Stimulated activated CD8-positive, alpha-beta memory T cell treated with anti-CD3 and anti-CD28 coated beads, Interleukin-15, amount 100 ng/mL, for 1 hour (primary cell): ENCODE measurements around the gene PSMB7.

Experiments used
- DNase-seq: peaks from one replicate; pipeline ENCODE4 v3.0.0-alpha.2; 2020; ENCODE audit warnings: low read depth

PSMB7 gene

GRCh38 chr9:124345063-124345462 lies 70.2 kb downstream of the PSMB7 start:
- DNase-seq: no peak

- DNase-seq: no peak
Measured at GRCh38 chr9:124344291-124345050, 70.8 kb downstream of the PSMB7 start.

- no peak for DNase-seq
Measured at GRCh38 chr9:124343533-124344290, 71.5 kb downstream of the PSMB7 start.

- no peak for DNase-seq
Measured at GRCh38 chr9:124342776-124343485, 72.3 kb downstream of the PSMB7 start.

- no peak for DNase-seq
Measured at GRCh38 chr9:124342402-124342775, 72.9 kb downstream of the PSMB7 start.

GRCh38 chr9:124341455-124342170 lies 73.6 kb downstream of the PSMB7 start:
- no peak for DNase-seq

GRCh38 chr9:124340219-124341069 lies 74.8 kb downstream of the PSMB7 start:
- no peak for DNase-seq

GRCh38 chr9:124339603-124340146 lies 75.6 kb downstream of the PSMB7 start:
- no peak for DNase-seq

- DNase-seq: no peak
Measured at GRCh38 chr9:124337562-124337961, 77.7 kb downstream of the PSMB7 start.

GRCh38 chr9:124335320-124335707 lies 79.9 kb downstream of the PSMB7 start:
- DNase-seq: no peak

- no peak for DNase-seq
Measured at GRCh38 chr9:124334568-124335319, 80.5 kb downstream of the PSMB7 start.

- no peak for DNase-seq
Measured at GRCh38 chr9:124333203-124333579, 82.1 kb downstream of the PSMB7 start.

- no peak for DNase-seq
Measured at GRCh38 chr9:124332361-124333202, 82.7 kb downstream of the PSMB7 start.

- no peak for DNase-seq
Measured at GRCh38 chr9:124331580-124331979, 83.7 kb downstream of the PSMB7 start.

GRCh38 chr9:124330011-124330697 lies 85.1 kb downstream of the PSMB7 start:
- DNase-seq: no peak

- DNase-seq: no peak
Measured at GRCh38 chr9:124329206-124329792, 85.9 kb downstream of the PSMB7 start.

GRCh38 chr9:124328285-124328684 lies 87.0 kb downstream of the PSMB7 start:
- no peak for DNase-seq

- no peak for DNase-seq
Measured at GRCh38 chr9:124327491-124327890, 87.8 kb downstream of the PSMB7 start.
